HFFc6 (cell line): ENCODE results near the gene ARAP3. TPM values are rescaled to one million over a fixed set of nuclear protein-coding genes. Genes with fewer than 3 reads are reported as not detected.
"Not testable (repeated sequence)": the region's sequence is repeated elsewhere in the genome, so short reads cannot be mapped to it uniquely, and the experiment has no call there.

Experiments used
- DNase-seq: peaks from one replicate; pipeline ENCODE4 v3.0.0-alpha.2; 2018
- H3K27ac Mint-ChIP-seq: 2 replicates; pipeline ENCODE4 v1.8.0; 2020; ENCODE audit warnings: mild to moderate bottlenecking, mixed read lengths
- H3K27me3 Mint-ChIP-seq: 2 replicates; pipeline ENCODE4 v1.8.0; 2021; ENCODE audit warnings: mild to moderate bottlenecking, moderate library complexity, mixed read lengths; ENCODE audit not compliant: insufficient read depth
- H3K36me3 Mint-ChIP-seq: 2 replicates; pipeline ENCODE4 v1.8.0; 2021; ENCODE audit warnings: low read depth, mixed read lengths
- H3K4me1 Mint-ChIP-seq: 2 replicates; pipeline ENCODE4 v1.8.0; 2020; ENCODE audit warnings: low read depth, mixed read lengths
- H3K4me3 Mint-ChIP-seq: 2 replicates; pipeline ENCODE4 v1.8.0; 2020; ENCODE audit warnings: mild to moderate bottlenecking, moderate library complexity, mixed read lengths
- H3K9me3 Mint-ChIP-seq: 2 replicates; pipeline ENCODE4 v1.8.0; 2020; ENCODE audit warnings: mild to moderate bottlenecking, mixed read lengths
- total RNA-seq, 6 experiments: library from RNA; stranded (reverse); fragmentation: NEBNext Ultra II Directional; extraction: Animal tissue kit (Norgen Biotek cat#: 25700); gene quantifications; 2 replicates in 1 of 6; 3 replicates in 5 of 6; pipeline ENCODE4 v1.2.3, GENCODE V29; 2021
- TF ChIP-seq, protein P1 (sequence below): fragments of 200-600 bp; sonication (generic); IDR thresholded peaks from 2 replicates; pipeline ENCODE4 v1.5.0; 2021; ENCODE audit warnings: antibody characterized with exemption, mild to moderate bottlenecking

Gene ARAP3
- total RNA-seq, 6 experiments from 2014 or later, result 9.0 to 14.7 (median 13.2) TPM

DNA sequence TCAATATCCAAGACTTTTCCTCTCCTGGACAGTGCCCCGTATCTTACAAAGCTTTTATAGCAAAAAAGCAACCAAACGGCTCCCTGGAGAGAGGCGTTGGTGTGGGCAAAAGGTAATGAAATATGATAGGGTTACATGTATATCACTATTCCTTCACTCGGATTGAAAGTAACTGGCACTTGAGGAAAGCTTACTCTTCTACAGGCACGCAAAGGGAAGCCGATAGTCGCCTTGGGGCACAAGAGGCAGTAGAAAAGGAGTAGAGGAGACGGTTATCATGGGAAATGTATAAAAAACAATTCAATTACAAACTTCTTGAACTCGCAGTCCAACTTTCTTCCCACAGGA is 64.4 kb downstream of the ARAP3 start:
- TF ChIP-seq, protein P1, sequence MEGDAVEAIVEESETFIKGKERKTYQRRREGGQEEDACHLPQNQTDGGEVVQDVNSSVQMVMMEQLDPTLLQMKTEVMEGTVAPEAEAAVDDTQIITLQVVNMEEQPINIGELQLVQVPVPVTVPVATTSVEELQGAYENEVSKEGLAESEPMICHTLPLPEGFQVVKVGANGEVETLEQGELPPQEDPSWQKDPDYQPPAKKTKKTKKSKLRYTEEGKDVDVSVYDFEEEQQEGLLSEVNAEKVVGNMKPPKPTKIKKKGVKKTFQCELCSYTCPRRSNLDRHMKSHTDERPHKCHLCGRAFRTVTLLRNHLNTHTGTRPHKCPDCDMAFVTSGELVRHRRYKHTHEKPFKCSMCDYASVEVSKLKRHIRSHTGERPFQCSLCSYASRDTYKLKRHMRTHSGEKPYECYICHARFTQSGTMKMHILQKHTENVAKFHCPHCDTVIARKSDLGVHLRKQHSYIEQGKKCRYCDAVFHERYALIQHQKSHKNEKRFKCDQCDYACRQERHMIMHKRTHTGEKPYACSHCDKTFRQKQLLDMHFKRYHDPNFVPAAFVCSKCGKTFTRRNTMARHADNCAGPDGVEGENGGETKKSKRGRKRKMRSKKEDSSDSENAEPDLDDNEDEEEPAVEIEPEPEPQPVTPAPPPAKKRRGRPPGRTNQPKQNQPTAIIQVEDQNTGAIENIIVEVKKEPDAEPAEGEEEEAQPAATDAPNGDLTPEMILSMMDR, result no peak
- no peaks in the 10 kb centered on the region for H3K9me3 Mint-ChIP-seq
- peak; percentile 31 for DNase-seq
- H3K36me3 Mint-ChIP-seq, result peaks cover 17% of the 10 kb centered on the region
- peak overlapping the region; percentile 96 for H3K4me3 Mint-ChIP-seq
- H3K27ac Mint-ChIP-seq, result peak overlapping the region; percentile 92
- peaks cover 2% of the 10 kb centered on the region; the same call in 1 of the 2 replicates for H3K27me3 Mint-ChIP-seq
- peaks cover 45% of the 10 kb centered on the region for H3K4me1 Mint-ChIP-seq

DNA sequence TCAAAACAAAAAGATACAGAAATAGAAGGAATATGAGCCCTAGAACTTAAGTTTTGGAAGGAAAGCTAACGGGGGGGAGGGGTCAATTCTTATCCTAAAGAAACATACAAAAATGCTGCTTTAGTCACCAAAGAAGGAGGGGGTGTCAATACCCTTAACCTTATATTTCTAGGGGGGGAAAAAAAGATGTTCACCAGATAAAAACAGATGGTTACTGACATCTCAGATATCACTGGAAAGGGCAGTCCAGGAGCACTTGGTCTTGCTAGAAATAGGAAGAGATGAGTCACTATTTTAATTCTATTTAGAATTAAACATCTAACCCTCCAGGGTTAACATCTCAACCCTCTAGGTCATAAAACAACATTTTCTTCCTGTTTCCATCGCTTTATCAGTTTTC is 64.9 kb downstream of the ARAP3 start:
- no peak for DNase-seq
- H3K27ac Mint-ChIP-seq, result peak overlapping the region; percentile 92

DNA sequence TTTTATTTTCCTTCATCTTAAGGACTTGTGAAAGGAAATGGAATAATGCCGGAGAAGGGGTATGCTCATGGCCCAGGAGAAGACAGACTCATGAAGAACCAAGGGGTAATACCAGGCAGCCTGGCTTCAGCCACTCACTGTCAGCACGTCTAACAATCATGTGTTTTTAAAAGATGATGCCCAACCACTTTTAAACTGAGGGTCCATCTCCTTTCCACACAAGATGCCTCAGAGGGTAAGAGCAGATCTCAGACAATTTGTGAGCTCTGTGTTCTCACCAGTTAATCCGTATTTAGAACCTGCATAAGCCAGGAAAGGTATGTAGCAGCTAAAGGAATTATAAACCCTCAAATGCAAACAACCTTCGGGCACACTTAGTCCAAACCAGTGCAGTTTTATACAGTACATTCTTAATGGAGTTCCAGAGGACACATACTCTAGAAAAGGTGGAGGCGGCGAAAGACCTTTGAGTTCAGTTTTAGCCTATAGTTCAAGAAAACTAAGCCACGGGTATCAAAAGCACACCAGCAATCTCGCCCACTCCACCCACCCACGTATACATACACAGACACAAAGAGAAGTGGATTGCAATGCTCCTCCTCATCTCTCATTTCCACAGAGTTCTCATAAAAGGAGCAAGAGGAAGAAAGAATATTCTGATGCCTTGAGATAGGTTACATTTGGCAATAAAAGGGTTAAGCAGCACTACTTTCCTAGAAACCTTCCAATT is 65.9 kb downstream of the ARAP3 start:
- Mint-ChIP-seq H3K4me1 (peaks cover 50% of the 10 kb centered on the region), H3K9me3 (no peaks in the 10 kb centered on the region), H3K36me3 (peaks cover 16% of the 10 kb centered on the region), H3K27ac (peak overlapping the region; percentile 92; the same call in 1 of the 2 replicates), H3K27me3 (peaks cover 2% of the 10 kb centered on the region; the same call in 1 of the 2 replicates), H3K4me3 (peak overlapping the region; percentile 96)
- no peak for DNase-seq
- TF ChIP-seq, protein P1, result no peak

More for the DNA sequence above, 64.9 kb downstream of the ARAP3 start:
- H3K4me1 Mint-ChIP-seq, result peaks cover 45% of the 10 kb centered on the region
- peaks cover 17% of the 10 kb centered on the region for H3K36me3 Mint-ChIP-seq
- H3K27me3 Mint-ChIP-seq, result peaks cover 2% of the 10 kb centered on the region; the same call in 1 of the 2 replicates
- H3K9me3 Mint-ChIP-seq, result no peaks in the 10 kb centered on the region
- TF ChIP-seq, protein P1, result no peak
- peak overlapping the region; percentile 96 for H3K4me3 Mint-ChIP-seq

DNA sequence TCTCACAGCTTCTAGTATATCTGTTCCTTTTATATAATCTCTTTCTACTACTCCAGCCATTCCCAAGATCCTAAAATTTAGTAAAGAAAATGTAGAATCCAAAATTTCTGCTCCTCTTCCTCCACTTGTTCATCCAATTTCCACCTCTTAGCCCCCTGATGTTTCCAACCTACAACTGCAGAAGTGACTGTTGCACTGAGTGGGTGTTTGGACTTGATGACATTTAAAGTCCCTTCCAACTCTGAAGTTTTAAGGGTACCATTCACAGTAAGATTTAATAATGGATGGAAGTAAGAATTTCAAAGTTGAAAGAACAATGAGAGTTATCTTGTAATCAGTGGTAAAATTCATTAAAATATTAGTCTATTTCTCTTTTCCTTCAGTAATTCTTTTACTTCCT is 68.7 kb downstream of the ARAP3 start:
- Mint-ChIP-seq H3K27me3 (peaks cover 2% of the 10 kb centered on the region; the same call in 1 of the 2 replicates), H3K9me3 (no peaks in the 10 kb centered on the region)

DNA sequence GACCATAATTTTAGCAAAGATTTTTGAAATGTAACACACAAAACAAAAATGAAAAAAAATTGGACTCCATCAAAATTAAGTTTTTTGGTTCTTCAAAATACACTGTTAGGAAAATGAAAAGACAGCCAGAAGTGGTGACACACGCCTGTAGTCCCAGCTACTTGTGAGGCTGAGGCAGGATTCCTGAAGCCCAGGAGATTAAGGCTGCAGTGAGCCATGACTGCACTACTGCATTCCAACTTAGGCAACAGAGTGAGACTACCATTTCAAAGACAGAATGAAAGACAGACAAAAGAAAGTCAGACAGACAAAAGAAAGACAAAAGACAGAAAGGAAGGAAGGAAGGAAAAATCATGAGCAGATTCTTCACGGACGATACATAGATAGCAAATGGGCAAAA is 70.7 kb downstream of the ARAP3 start:
- H3K36me3 Mint-ChIP-seq, result peaks cover 12% of the 10 kb centered on the region
- H3K27ac Mint-ChIP-seq, result peak overlapping the region; percentile 8; the same call in 1 of the 2 replicates
- no peak overlapping the region for H3K4me3 Mint-ChIP-seq
- H3K27me3 Mint-ChIP-seq, result no peaks in the 10 kb centered on the region; the same call in 1 of the 2 replicates
- no peak for DNase-seq
- no peaks in the 10 kb centered on the region for H3K9me3 Mint-ChIP-seq
- TF ChIP-seq, protein P1, result no peak
- H3K4me1 Mint-ChIP-seq, result peaks cover 52% of the 10 kb centered on the region

More for the DNA sequence above, 68.7 kb downstream of the ARAP3 start:
- Mint-ChIP-seq H3K4me1 (peaks cover 50% of the 10 kb centered on the region), H3K4me3 (no peak overlapping the region), H3K27ac (no peak overlapping the region; the same call in 1 of the 2 replicates), H3K36me3 (peaks cover 16% of the 10 kb centered on the region)
- no peak for DNase-seq
- TF ChIP-seq, protein P1, result no peak

DNA sequence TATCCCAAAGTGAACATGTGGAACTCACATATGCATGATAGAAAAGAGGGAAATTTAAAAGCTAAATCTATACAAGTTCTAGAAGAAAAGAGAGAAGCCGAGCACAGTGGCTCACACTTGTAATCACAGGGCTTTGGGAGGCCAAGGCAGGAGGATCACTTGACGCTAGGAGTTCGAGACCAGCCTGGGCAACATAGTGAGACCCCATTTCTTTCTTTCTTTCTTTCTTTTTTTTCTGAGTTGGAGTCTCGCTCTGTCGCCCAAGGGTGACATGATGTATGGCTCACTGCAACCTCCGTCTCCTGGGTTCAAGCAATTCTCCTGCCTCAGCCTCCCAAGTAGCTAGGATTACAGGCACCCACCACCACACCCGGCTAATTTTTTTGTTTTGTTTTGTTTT is 72.1 kb downstream of the ARAP3 start:
- H3K27ac Mint-ChIP-seq, DNase-seq, H3K27me3 Mint-ChIP-seq, H3K36me3 Mint-ChIP-seq, H3K4me3 Mint-ChIP-seq, H3K9me3 Mint-ChIP-seq: not testable (repeated sequence)
- H3K4me1 Mint-ChIP-seq, result peaks cover 59% of the 10 kb centered on the region
